HFF-Myc (cell line): ENCODE results near the gene FGF5.
"Not testable (repeated sequence)": the region's sequence is repeated elsewhere in the genome, so short reads cannot be mapped to it uniquely, and the experiment has no call there.

Experiments used
- DNase-seq: peaks from one replicate; pipeline ENCODE4 v3.0.0-alpha.2; 2011; ENCODE audit warnings: low read depth; ENCODE audit errors: extremely low read depth
- H3K4me3 ChIP-seq: replicated peaks from 2 replicates; pipeline ENCODE4 v1.5.1; 2011; ENCODE audit warnings: low read depth, mild to moderate bottlenecking, control low read depth, low read length
- CTCF ChIP-seq: IDR thresholded peaks from 2 replicates; pipeline ENCODE4 v1.5.1; 2012; ENCODE audit warnings: mild to moderate bottlenecking, low read depth, low read length, control low read depth; ENCODE audit errors: missing control alignments

The FGF5 gene

GRCh38 chr4:80311130-80311529, 44.7 kb downstream of the FGF5 start:
- no peak for DNase-seq
- TF ChIP-seq CTCF: no peak
- H3K4me3 ChIP-seq: no peak overlapping the region

- H3K4me3 ChIP-seq: no peak overlapping the region
- TF ChIP-seq CTCF: no peak
- no peak for DNase-seq
Observed at GRCh38 chr4:80312124-80312523, 45.7 kb downstream of the FGF5 start.

GRCh38 chr4:80313627-80314026, 47.2 kb downstream of the FGF5 start:
- no peak overlapping the region for H3K4me3 ChIP-seq
- DNase-seq: no peak
- TF ChIP-seq CTCF: no peak

GRCh38 chr4:80315848-80316247, 49.4 kb downstream of the FGF5 start:
- not testable (repeated sequence) for H3K4me3 ChIP-seq, DNase-seq

- no peak for DNase-seq
- TF ChIP-seq CTCF: no peak
Observed at GRCh38 chr4:80321341-80321740, 54.9 kb downstream of the FGF5 start.

GRCh38 chr4:80321776-80322175, 55.3 kb downstream of the FGF5 start:
- TF ChIP-seq CTCF: no peak
- H3K4me3 ChIP-seq: no peak overlapping the region
- DNase-seq: no peak

More at GRCh38 chr4:80321341-80321740, 54.9 kb downstream of the FGF5 start:
- H3K4me3 ChIP-seq: no peak overlapping the region

GRCh38 chr4:80322716-80323115, 56.3 kb downstream of the FGF5 start:
- H3K4me3 ChIP-seq: no peak overlapping the region
- DNase-seq: no peak
- TF ChIP-seq CTCF: peak; percentile 27
